ENCODE results near the gene SLC38A4.

The SLC38A4 gene

GRCh38 chr12:46818642-46819041 lies 7.2 kb downstream of the SLC38A4 start:
- no peak for DNase-seq (ENCODE audit: low spot score)
- in situ Hi-C loops (cut with MboI; ENCODE audit: low pct_unique_long_range_greater_than_20kb, low sequenced_read_pairs, unreplicated experiment), result no loop called here
- no peak for TF ChIP-seq CTCF (IDR thresholded peaks at IDR 0.05; ENCODE audit: extremely low read depth, insufficient read depth, missing control alignments)

- DNase-seq (ENCODE audit: low spot score), result no peak
- TF ChIP-seq CTCF (IDR thresholded peaks at IDR 0.05; ENCODE audit: extremely low read depth, insufficient read depth, missing control alignments), result no peak
- in situ Hi-C loops (cut with MboI; ENCODE audit: low pct_unique_long_range_greater_than_20kb, low sequenced_read_pairs, unreplicated experiment), result no loop called here
These were observed 10.0 kb downstream of the SLC38A4 start for GRCh38 chr12:46815809-46816208.

GRCh38 chr12:46814143-46814542 lies 11.7 kb downstream of the SLC38A4 start:
- DNase-seq (ENCODE audit: low spot score), result no peak
- TF ChIP-seq CTCF (IDR thresholded peaks at IDR 0.05; ENCODE audit: extremely low read depth, insufficient read depth, missing control alignments), result no peak
- in situ Hi-C loops (cut with MboI; ENCODE audit: low pct_unique_long_range_greater_than_20kb, low sequenced_read_pairs, unreplicated experiment), result no loop called here

- in situ Hi-C loops (cut with MboI; ENCODE audit: low pct_unique_long_range_greater_than_20kb, low sequenced_read_pairs, unreplicated experiment), result no loop called here
- no peak for DNase-seq (ENCODE audit: low spot score)
- no peak for TF ChIP-seq CTCF (IDR thresholded peaks at IDR 0.05; ENCODE audit: extremely low read depth, insufficient read depth, missing control alignments)
These were observed 14.6 kb downstream of the SLC38A4 start for GRCh38 chr12:46811185-46811584.

- no peak for DNase-seq (ENCODE audit: low spot score)
- in situ Hi-C loops (cut with MboI; ENCODE audit: low pct_unique_long_range_greater_than_20kb, low sequenced_read_pairs, unreplicated experiment), result no loop called here
- TF ChIP-seq CTCF (IDR thresholded peaks at IDR 0.05; ENCODE audit: extremely low read depth, insufficient read depth, missing control alignments), result no peak
These were observed 16.7 kb downstream of the SLC38A4 start for GRCh38 chr12:46808955-46809697.

GRCh38 chr12:46808317-46808716 lies 17.5 kb downstream of the SLC38A4 start:
- DNase-seq (ENCODE audit: low spot score), result no peak
- in situ Hi-C loops (cut with MboI; ENCODE audit: low pct_unique_long_range_greater_than_20kb, low sequenced_read_pairs, unreplicated experiment), result no loop called here
- no peak for TF ChIP-seq CTCF (IDR thresholded peaks at IDR 0.05; ENCODE audit: extremely low read depth, insufficient read depth, missing control alignments)
